Measurements from ENCODE around the gene LRRC71.

GRCh38 chr1:156925154-156926010 lies 5.0 kb downstream of the LRRC71 start:
- no peak for TF ChIP-seq FOXA1 (IDR thresholded peaks at IDR 0.05)
- no peak for TF ChIP-seq FOXA1 (CRISPR knock-in tag; IDR thresholded peaks at IDR 0.05)
- no peak for TF ChIP-seq ZNF761 (CRISPR knock-in tag; conservative IDR thresholded peaks at IDR 0.05)
- no peak for TF ChIP-seq FOXK2 (IDR thresholded peaks at IDR 0.05)
- TF ChIP-seq TAF1 (CRISPR knock-in tag; IDR thresholded peaks at IDR 0.05) = no peak
- no peak for TF ChIP-seq MAZ (IDR thresholded peaks at IDR 0.05; ENCODE audit: borderline replicate concordance, low read depth, low read length)
- TF ChIP-seq MAZ (CRISPR knock-in tag; IDR thresholded peaks at IDR 0.05; ENCODE audit: low read depth) = no peak
- no peak for TF ChIP-seq SMAD1 (CRISPR knock-in tag; IDR thresholded peaks at IDR 0.05; ENCODE audit: borderline replicate concordance, low read depth)
- TF ChIP-seq ZBTB8A (CRISPR knock-in tag; IDR thresholded peaks at IDR 0.05; ENCODE audit: borderline replicate concordance, low read depth) = no peak
- TF ChIP-seq NFATC3 (CRISPR knock-in tag; IDR thresholded peaks at IDR 0.05) = no peak
- TF ChIP-seq GABPA (IDR thresholded peaks at IDR 0.05; ENCODE audit: low read depth, low read length) = no peak
- no peak for TF ChIP-seq GABPA (CRISPR knock-in tag; IDR thresholded peaks at IDR 0.05; ENCODE audit: low read depth)

All from HepG2 (cell line).